ENCODE data around the gene EGFLAM. TPM values are rescaled to one million over a fixed set of nuclear protein-coding genes. Genes with fewer than 3 reads are reported as not detected.

EGFLAM gene
- total and polyA plus RNA-seq, 9 of the 15 experiments (the other 6 are each of a cell fraction or from before 2014, with no cell fraction given): 0.09 to 2.5 (median 1.0) TPM

DNA sequence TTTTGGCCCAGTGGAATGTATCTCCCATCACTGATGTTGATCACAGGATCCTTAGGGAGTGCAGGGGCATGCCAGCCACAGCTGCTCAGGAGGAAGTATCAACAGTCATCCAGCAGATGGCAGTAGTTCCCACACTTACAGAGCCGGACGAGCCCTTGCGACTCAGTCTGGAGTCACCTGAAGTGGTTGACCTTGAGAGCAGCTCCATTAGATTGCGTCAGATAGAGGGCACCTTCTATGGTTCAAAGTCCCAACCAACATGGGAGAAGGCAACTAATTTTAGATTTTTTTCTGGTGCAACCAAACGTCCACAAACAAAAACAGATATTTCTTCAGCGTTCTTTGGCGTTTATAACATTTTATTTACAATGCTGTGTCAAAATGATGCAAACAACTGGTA, 124.5 kb downstream of the EGFLAM start (continued):
- TF ChIP-seq ZKSCAN8 (CRISPR knock-in tag; IDR thresholded peaks at IDR 0.05) (no peak), KAT7 (CRISPR knock-in tag; IDR thresholded peaks at IDR 0.05; ENCODE audit: borderline replicate concordance) (no peak), RNF2 (IDR thresholded peaks at IDR 0.05) (no peak), SNIP1 (IDR thresholded peaks at IDR 0.05; ENCODE audit: low read depth) (no peak), ZNF24 (IDR thresholded peaks at IDR 0.05) (no peak), SOX6 (IDR thresholded peaks at IDR 0.05) (no peak), ZNF143 (CRISPR knock-in tag; IDR thresholded peaks at IDR 0.05) (no peak), ZNF431 (CRISPR knock-in tag; IDR thresholded peaks at IDR 0.05) (no peak), ZNF311 (CRISPR knock-in tag; IDR thresholded peaks at IDR 0.05) (no peak), ZNF830 (CRISPR knock-in tag; IDR thresholded peaks at IDR 0.05) (no peak), MTF1 (CRISPR knock-in tag; IDR thresholded peaks at IDR 0.05; ENCODE audit: borderline replicate concordance) (no peak), LEF1 (IDR thresholded peaks at IDR 0.05) (no peak), YY1 (IDR thresholded peaks at IDR 0.05; ENCODE audit: borderline replicate concordance in 1 of 3, control insufficient read depth in 1 of 3, extremely low read depth in 1 of 3, insufficient read depth in 3 of 3, insufficient read length in 1 of 3, insufficient replicate concordance in 2 of 3, low read depth in 1 of 3, low read length in 2 of 3) (peak in 1 of 3 experiments; percentile 8), EGR1 (conservative IDR thresholded peaks at IDR 0.05) (no peak), PHTF2 (CRISPR knock-in tag; IDR thresholded peaks at IDR 0.05) (no peak)
- TF ChIP-seq, protein P1, sequence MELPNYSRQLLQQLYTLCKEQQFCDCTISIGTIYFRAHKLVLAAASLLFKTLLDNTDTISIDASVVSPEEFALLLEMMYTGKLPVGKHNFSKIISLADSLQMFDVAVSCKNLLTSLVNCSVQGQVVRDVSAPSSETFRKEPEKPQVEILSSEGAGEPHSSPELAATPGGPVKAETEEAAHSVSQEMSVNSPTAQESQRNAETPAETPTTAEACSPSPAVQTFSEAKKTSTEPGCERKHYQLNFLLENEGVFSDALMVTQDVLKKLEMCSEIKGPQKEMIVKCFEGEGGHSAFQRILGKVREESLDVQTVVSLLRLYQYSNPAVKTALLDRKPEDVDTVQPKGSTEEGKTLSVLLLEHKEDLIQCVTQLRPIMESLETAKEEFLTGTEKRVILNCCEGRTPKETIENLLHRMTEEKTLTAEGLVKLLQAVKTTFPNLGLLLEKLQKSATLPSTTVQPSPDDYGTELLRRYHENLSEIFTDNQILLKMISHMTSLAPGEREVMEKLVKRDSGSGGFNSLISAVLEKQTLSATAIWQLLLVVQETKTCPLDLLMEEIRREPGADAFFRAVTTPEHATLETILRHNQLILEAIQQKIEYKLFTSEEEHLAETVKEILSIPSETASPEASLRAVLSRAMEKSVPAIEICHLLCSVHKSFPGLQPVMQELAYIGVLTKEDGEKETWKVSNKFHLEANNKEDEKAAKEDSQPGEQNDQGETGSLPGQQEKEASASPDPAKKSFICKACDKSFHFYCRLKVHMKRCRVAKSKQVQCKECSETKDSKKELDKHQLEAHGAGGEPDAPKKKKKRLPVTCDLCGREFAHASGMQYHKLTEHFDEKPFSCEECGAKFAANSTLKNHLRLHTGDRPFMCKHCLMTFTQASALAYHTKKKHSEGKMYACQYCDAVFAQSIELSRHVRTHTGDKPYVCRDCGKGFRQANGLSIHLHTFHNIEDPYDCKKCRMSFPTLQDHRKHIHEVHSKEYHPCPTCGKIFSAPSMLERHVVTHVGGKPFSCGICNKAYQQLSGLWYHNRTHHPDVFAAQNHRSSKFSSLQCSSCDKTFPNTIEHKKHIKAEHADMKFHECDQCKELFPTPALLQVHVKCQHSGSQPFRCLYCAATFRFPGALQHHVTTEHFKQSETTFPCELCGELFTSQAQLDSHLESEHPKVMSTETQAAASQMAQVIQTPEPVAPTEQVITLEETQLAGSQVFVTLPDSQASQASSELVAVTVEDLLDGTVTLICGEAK (IDR thresholded peaks at IDR 0.05): no peak
- TF ChIP-seq, protein P1 (CRISPR knock-in tag; IDR thresholded peaks at IDR 0.05): no peak
- TF ChIP-seq, protein P2, sequence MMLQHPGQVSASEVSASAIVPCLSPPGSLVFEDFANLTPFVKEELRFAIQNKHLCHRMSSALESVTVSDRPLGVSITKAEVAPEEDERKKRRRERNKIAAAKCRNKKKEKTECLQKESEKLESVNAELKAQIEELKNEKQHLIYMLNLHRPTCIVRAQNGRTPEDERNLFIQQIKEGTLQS (IDR thresholded peaks at IDR 0.05): peak; percentile 74
- TF ChIP-seq, protein P2 (CRISPR knock-in tag; conservative IDR thresholded peaks at IDR 0.05): no peak
- TF ChIP-seq, protein P3, sequence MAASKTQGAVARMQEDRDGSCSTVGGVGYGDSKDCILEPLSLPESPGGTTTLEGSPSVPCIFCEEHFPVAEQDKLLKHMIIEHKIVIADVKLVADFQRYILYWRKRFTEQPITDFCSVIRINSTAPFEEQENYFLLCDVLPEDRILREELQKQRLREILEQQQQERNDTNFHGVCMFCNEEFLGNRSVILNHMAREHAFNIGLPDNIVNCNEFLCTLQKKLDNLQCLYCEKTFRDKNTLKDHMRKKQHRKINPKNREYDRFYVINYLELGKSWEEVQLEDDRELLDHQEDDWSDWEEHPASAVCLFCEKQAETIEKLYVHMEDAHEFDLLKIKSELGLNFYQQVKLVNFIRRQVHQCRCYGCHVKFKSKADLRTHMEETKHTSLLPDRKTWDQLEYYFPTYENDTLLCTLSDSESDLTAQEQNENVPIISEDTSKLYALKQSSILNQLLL (CRISPR knock-in tag; IDR thresholded peaks at IDR 0.05; ENCODE audit: borderline replicate concordance): no peak

Measured in K562 (cell line).